Measurements from ENCODE around the gene LMBR1. TPM values are rescaled to one million over a fixed set of nuclear protein-coding genes. Genes with fewer than 3 reads are reported as not detected.
"Not testable (repeated sequence)": the region's sequence is repeated elsewhere in the genome, so short reads cannot be mapped to it uniquely, and the experiment has no call there.

Gene LMBR1
- 131 and 151 TPM in 2 replicates for total RNA-seq (2014; rRNA removed; shearing (Covaris generic))

GRCh38 chr7:156892821-156893706 is at the start of gene LMBR1:
Gene LMBR1 (minus strand): TSS chr7:156893183. CDS start chr7:156892993, 190 bp downstream.
- DNase-seq (ENCODE audit: low spot score), result peak; percentile 96

- DNase-seq (ENCODE audit: low spot score), result no peak
These were observed 49.7 kb upstream of the LMBR1 start for GRCh38 chr7:156942708-156943090.

GRCh38 chr7:156941393-156942182 is 48.6 kb upstream of the LMBR1 start:
- no peak for DNase-seq (ENCODE audit: low spot score)

- no peak for DNase-seq (ENCODE audit: low spot score)
These were observed 47.6 kb upstream of the LMBR1 start for GRCh38 chr7:156940421-156941122.

GRCh38 chr7:156936766-156937165 is 43.8 kb upstream of the LMBR1 start:
- DNase-seq (ENCODE audit: low spot score), result not testable (repeated sequence)

GRCh38 chr7:156935250-156935649 is 42.3 kb upstream of the LMBR1 start:
- no peak for DNase-seq (ENCODE audit: low spot score)

GRCh38 chr7:156932006-156932405 is 39.0 kb upstream of the LMBR1 start:
- DNase-seq (ENCODE audit: low spot score), result no peak

GRCh38 chr7:156929789-156930539 is 37.0 kb upstream of the LMBR1 start:
- no peak for DNase-seq (ENCODE audit: low spot score)

GRCh38 chr7:156928406-156928747 is 35.4 kb upstream of the LMBR1 start:
- no peak for DNase-seq (ENCODE audit: low spot score)

- no peak for DNase-seq (ENCODE audit: low spot score)
These were observed 34.8 kb upstream of the LMBR1 start for GRCh38 chr7:156927571-156928405.

GRCh38 chr7:156925821-156926220 is 32.8 kb upstream of the LMBR1 start:
- DNase-seq (ENCODE audit: low spot score), result not testable (repeated sequence)

- DNase-seq (ENCODE audit: low spot score), result not testable (repeated sequence)
These were observed 29.3 kb upstream of the LMBR1 start for GRCh38 chr7:156922304-156922703.

GRCh38 chr7:156920487-156921373 is 27.7 kb upstream of the LMBR1 start:
- DNase-seq (ENCODE audit: low spot score), result not testable (repeated sequence)

GRCh38 chr7:156920076-156920475 is 27.1 kb upstream of the LMBR1 start:
- no peak for DNase-seq (ENCODE audit: low spot score)

- no peak for DNase-seq (ENCODE audit: low spot score)
These were observed 26.2 kb upstream of the LMBR1 start for GRCh38 chr7:156919132-156919713.

GRCh38 chr7:156918635-156919034 is 25.7 kb upstream of the LMBR1 start:
- no peak for DNase-seq (ENCODE audit: low spot score)

GRCh38 chr7:156909574-156910252 is 16.7 kb upstream of the LMBR1 start:
- DNase-seq (ENCODE audit: low spot score), result not testable (repeated sequence)

GRCh38 chr7:156907656-156908055 is 14.7 kb upstream of the LMBR1 start:
- DNase-seq (ENCODE audit: low spot score), result no peak
